ENCODE measurements around the gene KLK11.
"Not testable (repeated sequence)": the region's sequence is repeated elsewhere in the genome, so short reads cannot be mapped to it uniquely, and the experiment has no call there.

Gene KLK11

GRCh38 chr19:51003316-51003715 is 23.1 kb downstream of the KLK11 start:
- no peak for DNase-seq (ENCODE audit: low spot score)

- DNase-seq (ENCODE audit: low spot score) = peak; percentile 60
Observed at GRCh38 chr19:51002542-51003311, 23.7 kb downstream of the KLK11 start.

- DNase-seq (ENCODE audit: low spot score) = no peak
Observed at GRCh38 chr19:51002089-51002532, 24.3 kb downstream of the KLK11 start.

GRCh38 chr19:51001515-51001914 is 24.9 kb downstream of the KLK11 start, which contains the start of gene KLK8:
TSS of gene KLK8 (minus strand) at chr19:51001604. CDS start at chr19:51001167, 437 bp downstream.
- no peak for DNase-seq (ENCODE audit: low spot score)

GRCh38 chr19:51000981-51001380 is 25.4 kb downstream of the KLK11 start:
- DNase-seq (ENCODE audit: low spot score) = no peak

- DNase-seq (ENCODE audit: low spot score) = no peak
Observed at GRCh38 chr19:51000426-51000825, 26.0 kb downstream of the KLK11 start.

- no peak for DNase-seq (ENCODE audit: low spot score)
Observed at GRCh38 chr19:50998686-50999085, 27.7 kb downstream of the KLK11 start.

GRCh38 chr19:50998061-50998460 is 28.4 kb downstream of the KLK11 start:
- no peak for DNase-seq (ENCODE audit: low spot score)

- no peak for DNase-seq (ENCODE audit: low spot score)
Observed at GRCh38 chr19:50994129-50994528, 32.3 kb downstream of the KLK11 start.

- DNase-seq (ENCODE audit: low spot score) = no peak
Observed at GRCh38 chr19:50992666-50993035, 33.8 kb downstream of the KLK11 start.

- DNase-seq (ENCODE audit: low spot score) = not testable (repeated sequence)
Observed at GRCh38 chr19:50984416-50984815, 42.0 kb downstream of the KLK11 start.

GRCh38 chr19:50983625-50984292 is 42.7 kb downstream of the KLK11 start, which contains the start of gene KLK7:
TSS of gene KLK7 (minus strand) at chr19:50983917. CDS start at chr19:50982399, 1,518 bp downstream.
- no peak for DNase-seq (ENCODE audit: low spot score)

- DNase-seq (ENCODE audit: low spot score) = no peak
Observed at GRCh38 chr19:50982186-50982585, 44.2 kb downstream of the KLK11 start.

GRCh38 chr19:50981587-50982146 is 44.7 kb downstream of the KLK11 start:
- DNase-seq (ENCODE audit: low spot score) = no peak

GRCh38 chr19:50980208-50980607 is 46.2 kb downstream of the KLK11 start:
- DNase-seq (ENCODE audit: low spot score) = no peak

GRCh38 chr19:50979758-50980157 is 46.7 kb downstream of the KLK11 start:
- no peak for DNase-seq (ENCODE audit: low spot score)

GRCh38 chr19:50978772-50979390 is 47.5 kb downstream of the KLK11 start:
- DNase-seq (ENCODE audit: low spot score) = no peak

GRCh38 chr19:50977626-50978025 is 48.8 kb downstream of the KLK11 start:
- no peak for DNase-seq (ENCODE audit: low spot score)

- DNase-seq (ENCODE audit: low spot score) = peak; percentile 88
Observed at GRCh38 chr19:50975766-50976165, 50.6 kb downstream of the KLK11 start.

GRCh38 chr19:50974702-50975556 is 51.5 kb downstream of the KLK11 start:
- DNase-seq (ENCODE audit: low spot score) = no peak

GRCh38 chr19:50972795-50973376 is 53.5 kb downstream of the KLK11 start:
- DNase-seq (ENCODE audit: low spot score) = no peak
